ENCODE measurements around the gene VASH1.
A peak's percentile ranks its signal among the peaks of the same experiment; 100 is the strongest.

The VASH1 gene

GRCh38 chr14:76761136-76761959 is at the start of gene VASH1:
TSS of gene VASH1 (plus strand) at chr14:76761468. CDS start at chr14:76762822, 1,354 bp downstream.
- Histone ChIP-seq H3K9ac (ENCODE audit: low read depth in 1 of 2, low read length in 2 of 2) (peak within 1 kb of the TSS; percentile 54 to 63), H3K27ac (ENCODE audit: low read depth in 2 of 2, low read length in 2 of 2) (peak within 1 kb of the TSS; percentile 38 to 74), H3K4me3 (ENCODE audit: low read length in 2 of 2) (peak within 1 kb of the TSS; percentile 58 to 74), H3K4me1 (ENCODE audit: control insufficient read depth in 2 of 2, insufficient read depth in 2 of 2, low read length in 2 of 2) (peaks cover 2 to 12% of the 10 kb centered on the region in 2 donors), H3K9me3 (ENCODE audit: control insufficient read depth in 2 of 2, low read length in 2 of 2) (no peaks in the 10 kb centered on the region), H3K36me3 (ENCODE audit: control insufficient read depth in 2 of 2, insufficient read depth in 2 of 2, low read length in 2 of 2) (no peaks in the 10 kb centered on the region), H3K27me3 (ENCODE audit: control insufficient read depth in 2 of 2, insufficient read depth in 2 of 2, low read length in 2 of 2) (peaks cover 13 to 19% of the 10 kb centered on the region in 2 donors)

GRCh38 chr14:76713121-76713520 is 48.1 kb upstream of the VASH1 start:
- Histone ChIP-seq H3K27me3 (ENCODE audit: control insufficient read depth in 2 of 2, insufficient read depth in 2 of 2, low read length in 2 of 2) (no peaks in the 10 kb centered on the region), H3K27ac (ENCODE audit: low read depth in 2 of 2, low read length in 2 of 2) (no peak overlapping the region), H3K36me3 (ENCODE audit: control insufficient read depth in 2 of 2, insufficient read depth in 2 of 2, low read length in 2 of 2) (no peaks in the 10 kb centered on the region), H3K9ac (ENCODE audit: low read depth in 1 of 2, low read length in 2 of 2) (no peak overlapping the region), H3K4me3 (ENCODE audit: low read length in 2 of 2) (no peak overlapping the region), H3K9me3 (ENCODE audit: control insufficient read depth in 2 of 2, low read length in 2 of 2) (no peaks in the 10 kb centered on the region), H3K4me1 (ENCODE audit: control insufficient read depth in 2 of 2, insufficient read depth in 2 of 2, low read length in 2 of 2) (no peaks in the 10 kb centered on the region)

GRCh38 chr14:76714470-76714869 is 46.8 kb upstream of the VASH1 start:
- H3K36me3 ChIP-seq (ENCODE audit: control insufficient read depth in 2 of 2, insufficient read depth in 2 of 2, low read length in 2 of 2), result no peaks in the 10 kb centered on the region
- no peaks in the 10 kb centered on the region for H3K27me3 ChIP-seq (ENCODE audit: control insufficient read depth in 2 of 2, insufficient read depth in 2 of 2, low read length in 2 of 2)
- no peak overlapping the region for H3K27ac ChIP-seq (ENCODE audit: low read depth in 2 of 2, low read length in 2 of 2)
- no peak overlapping the region for H3K9ac ChIP-seq (ENCODE audit: low read depth in 1 of 2, low read length in 2 of 2)
- no peaks in the 10 kb centered on the region for H3K9me3 ChIP-seq (ENCODE audit: control insufficient read depth in 2 of 2, low read length in 2 of 2)
- no peaks in the 10 kb centered on the region for H3K4me1 ChIP-seq (ENCODE audit: control insufficient read depth in 2 of 2, insufficient read depth in 2 of 2, low read length in 2 of 2)
- H3K4me3 ChIP-seq (ENCODE audit: low read length in 2 of 2), result no peak overlapping the region

GRCh38 chr14:76715101-76715500 is 46.2 kb upstream of the VASH1 start:
- Histone ChIP-seq H3K36me3 (ENCODE audit: control insufficient read depth in 2 of 2, insufficient read depth in 2 of 2, low read length in 2 of 2) (no peaks in the 10 kb centered on the region), H3K27ac (ENCODE audit: low read depth in 2 of 2, low read length in 2 of 2) (no peak overlapping the region), H3K27me3 (ENCODE audit: control insufficient read depth in 2 of 2, insufficient read depth in 2 of 2, low read length in 2 of 2) (no peaks in the 10 kb centered on the region), H3K4me1 (ENCODE audit: control insufficient read depth in 2 of 2, insufficient read depth in 2 of 2, low read length in 2 of 2) (peaks cover 0 to under 1% of the 10 kb centered on the region in 2 donors), H3K9me3 (ENCODE audit: control insufficient read depth in 2 of 2, low read length in 2 of 2) (no peaks in the 10 kb centered on the region), H3K9ac (ENCODE audit: low read depth in 1 of 2, low read length in 2 of 2) (no peak overlapping the region), H3K4me3 (ENCODE audit: low read length in 2 of 2) (no peak overlapping the region)

- no peaks in the 10 kb centered on the region for H3K27me3 ChIP-seq (ENCODE audit: control insufficient read depth in 2 of 2, insufficient read depth in 2 of 2, low read length in 2 of 2)
- no peak overlapping the region for H3K4me3 ChIP-seq (ENCODE audit: low read length in 2 of 2)
- no peak overlapping the region for H3K27ac ChIP-seq (ENCODE audit: low read depth in 2 of 2, low read length in 2 of 2)
- no peaks in the 10 kb centered on the region for H3K9me3 ChIP-seq (ENCODE audit: control insufficient read depth in 2 of 2, low read length in 2 of 2)
- H3K36me3 ChIP-seq (ENCODE audit: control insufficient read depth in 2 of 2, insufficient read depth in 2 of 2, low read length in 2 of 2), result no peaks in the 10 kb centered on the region
- peaks cover 0 to 5% of the 10 kb centered on the region in 2 donors for H3K4me1 ChIP-seq (ENCODE audit: control insufficient read depth in 2 of 2, insufficient read depth in 2 of 2, low read length in 2 of 2)
- no peak overlapping the region for H3K9ac ChIP-seq (ENCODE audit: low read depth in 1 of 2, low read length in 2 of 2)
Measured at GRCh38 chr14:76715511-76716081, 45.7 kb upstream of the VASH1 start.

- H3K9me3 ChIP-seq (ENCODE audit: control insufficient read depth in 2 of 2, low read length in 2 of 2), result no peaks in the 10 kb centered on the region
- H3K4me1 ChIP-seq (ENCODE audit: control insufficient read depth in 2 of 2, insufficient read depth in 2 of 2, low read length in 2 of 2), result peaks cover 0 to 5% of the 10 kb centered on the region in 2 donors
- no peak overlapping the region for H3K9ac ChIP-seq (ENCODE audit: low read depth in 1 of 2, low read length in 2 of 2)
- H3K4me3 ChIP-seq (ENCODE audit: low read length in 2 of 2), result no peak overlapping the region
- no peak overlapping the region for H3K27ac ChIP-seq (ENCODE audit: low read depth in 2 of 2, low read length in 2 of 2)
- H3K36me3 ChIP-seq (ENCODE audit: control insufficient read depth in 2 of 2, insufficient read depth in 2 of 2, low read length in 2 of 2), result no peaks in the 10 kb centered on the region
- H3K27me3 ChIP-seq (ENCODE audit: control insufficient read depth in 2 of 2, insufficient read depth in 2 of 2, low read length in 2 of 2), result no peaks in the 10 kb centered on the region
Measured at GRCh38 chr14:76716285-76716684, 45.0 kb upstream of the VASH1 start.

- Histone ChIP-seq H3K27ac (ENCODE audit: low read depth in 2 of 2, low read length in 2 of 2) (no peak overlapping the region), H3K4me1 (ENCODE audit: control insufficient read depth in 2 of 2, insufficient read depth in 2 of 2, low read length in 2 of 2) (peaks cover 0 to 5% of the 10 kb centered on the region in 2 donors), H3K4me3 (ENCODE audit: low read length in 2 of 2) (no peak overlapping the region), H3K36me3 (ENCODE audit: control insufficient read depth in 2 of 2, insufficient read depth in 2 of 2, low read length in 2 of 2) (no peaks in the 10 kb centered on the region), H3K9ac (ENCODE audit: low read depth in 1 of 2, low read length in 2 of 2) (no peak overlapping the region), H3K27me3 (ENCODE audit: control insufficient read depth in 2 of 2, insufficient read depth in 2 of 2, low read length in 2 of 2) (no peaks in the 10 kb centered on the region), H3K9me3 (ENCODE audit: control insufficient read depth in 2 of 2, low read length in 2 of 2) (no peaks in the 10 kb centered on the region)
Measured at GRCh38 chr14:76717508-76718290, 43.6 kb upstream of the VASH1 start.

GRCh38 chr14:76718306-76719040 is 42.8 kb upstream of the VASH1 start:
- H3K9ac ChIP-seq (ENCODE audit: low read depth in 1 of 2, low read length in 2 of 2), result no peak overlapping the region
- H3K27me3 ChIP-seq (ENCODE audit: control insufficient read depth in 2 of 2, insufficient read depth in 2 of 2, low read length in 2 of 2), result no peaks in the 10 kb centered on the region
- no peaks in the 10 kb centered on the region for H3K36me3 ChIP-seq (ENCODE audit: control insufficient read depth in 2 of 2, insufficient read depth in 2 of 2, low read length in 2 of 2)
- H3K4me3 ChIP-seq (ENCODE audit: low read length in 2 of 2), result no peak overlapping the region
- H3K4me1 ChIP-seq (ENCODE audit: control insufficient read depth in 2 of 2, insufficient read depth in 2 of 2, low read length in 2 of 2), result peaks cover 0 to 5% of the 10 kb centered on the region in 2 donors
- H3K27ac ChIP-seq (ENCODE audit: low read depth in 2 of 2, low read length in 2 of 2), result no peak overlapping the region
- no peaks in the 10 kb centered on the region for H3K9me3 ChIP-seq (ENCODE audit: control insufficient read depth in 2 of 2, low read length in 2 of 2)

- Histone ChIP-seq H3K4me3 (ENCODE audit: low read length in 2 of 2) (no peak overlapping the region), H3K27me3 (ENCODE audit: control insufficient read depth in 2 of 2, insufficient read depth in 2 of 2, low read length in 2 of 2) (no peaks in the 10 kb centered on the region), H3K9me3 (ENCODE audit: control insufficient read depth in 2 of 2, low read length in 2 of 2) (no peaks in the 10 kb centered on the region), H3K4me1 (ENCODE audit: control insufficient read depth in 2 of 2, insufficient read depth in 2 of 2, low read length in 2 of 2) (peaks cover 0 to 5% of the 10 kb centered on the region in 2 donors), H3K9ac (ENCODE audit: low read depth in 1 of 2, low read length in 2 of 2) (no peak overlapping the region), H3K36me3 (ENCODE audit: control insufficient read depth in 2 of 2, insufficient read depth in 2 of 2, low read length in 2 of 2) (no peaks in the 10 kb centered on the region), H3K27ac (ENCODE audit: low read depth in 2 of 2, low read length in 2 of 2) (no peak overlapping the region)
Measured at GRCh38 chr14:76719666-76720065, 41.6 kb upstream of the VASH1 start.
